Stimulated activated CD4-positive, alpha-beta T cell treated with anti-CD3 and anti-CD28 coated beads, Interleukin-12 subunit alpha, Interleukin-12 subunit beta, amount 100 ng/mL, for 4 hours (primary cell): ENCODE measurements around the gene BMPER.

Source experiments
- DNase-seq: peaks from one replicate; pipeline ENCODE4 v3.0.0-alpha.2; 2020

Gene BMPER

GRCh38 chr7:34104992-34105391 lies 199.7 kb downstream of the BMPER start:
- DNase-seq, result no peak

GRCh38 chr7:34107276-34107675 lies 201.9 kb downstream of the BMPER start:
- DNase-seq, result no peak

DNA sequence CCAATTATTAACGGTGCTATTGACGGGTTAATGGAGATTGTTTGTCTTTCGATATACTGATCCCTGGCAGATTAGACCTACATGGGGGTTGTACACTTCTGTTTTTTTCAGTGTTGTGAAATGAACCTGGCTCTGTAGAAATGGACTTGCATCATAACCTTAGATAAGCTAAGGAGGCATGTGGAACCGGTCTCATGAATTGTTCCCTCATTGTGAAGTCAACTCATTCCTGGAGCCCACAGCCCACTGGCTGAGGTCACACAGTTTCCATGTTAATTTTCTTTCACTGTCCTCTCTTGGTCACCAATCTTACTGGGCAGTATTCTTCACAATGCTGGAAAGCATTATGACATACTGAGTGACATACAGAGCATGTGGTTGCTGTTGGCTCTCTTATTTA lies 202.8 kb downstream of the BMPER start:
- DNase-seq, result no peak

GRCh38 chr7:34109936-34110780 lies 204.8 kb downstream of the BMPER start:
- no peak for DNase-seq

- no peak for DNase-seq
Observed at GRCh38 chr7:34111031-34111430, 205.7 kb downstream of the BMPER start.

GRCh38 chr7:34115503-34115902 lies 210.2 kb downstream of the BMPER start:
- no peak for DNase-seq

GRCh38 chr7:34117573-34117972 lies 212.2 kb downstream of the BMPER start:
- no peak for DNase-seq

GRCh38 chr7:34121366-34121765 lies 216.0 kb downstream of the BMPER start:
- DNase-seq, result no peak

DNA sequence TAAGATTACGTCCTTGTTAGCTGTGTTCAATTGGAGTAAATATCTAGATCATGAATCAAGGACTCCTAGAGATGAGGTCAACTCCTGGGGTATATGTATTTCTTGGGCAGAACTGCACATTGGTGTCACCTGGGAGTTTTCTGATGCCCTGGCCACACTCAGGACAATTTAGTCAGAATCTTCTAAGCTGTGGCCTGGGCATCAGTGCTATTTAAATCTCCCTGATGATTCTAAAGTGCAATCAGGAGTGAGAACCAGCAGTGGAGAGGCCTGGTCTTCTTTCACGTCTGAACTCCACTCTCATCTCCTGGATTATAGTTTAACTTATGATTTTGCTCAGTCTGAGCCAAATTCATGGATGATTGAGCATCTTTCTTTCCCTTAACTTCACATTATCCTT lies 218.0 kb downstream of the BMPER start:
- no peak for DNase-seq

GRCh38 chr7:34124765-34125164 lies 219.4 kb downstream of the BMPER start:
- DNase-seq, result no peak

GRCh38 chr7:34128762-34129161 lies 223.4 kb downstream of the BMPER start:
- DNase-seq, result no peak

DNA sequence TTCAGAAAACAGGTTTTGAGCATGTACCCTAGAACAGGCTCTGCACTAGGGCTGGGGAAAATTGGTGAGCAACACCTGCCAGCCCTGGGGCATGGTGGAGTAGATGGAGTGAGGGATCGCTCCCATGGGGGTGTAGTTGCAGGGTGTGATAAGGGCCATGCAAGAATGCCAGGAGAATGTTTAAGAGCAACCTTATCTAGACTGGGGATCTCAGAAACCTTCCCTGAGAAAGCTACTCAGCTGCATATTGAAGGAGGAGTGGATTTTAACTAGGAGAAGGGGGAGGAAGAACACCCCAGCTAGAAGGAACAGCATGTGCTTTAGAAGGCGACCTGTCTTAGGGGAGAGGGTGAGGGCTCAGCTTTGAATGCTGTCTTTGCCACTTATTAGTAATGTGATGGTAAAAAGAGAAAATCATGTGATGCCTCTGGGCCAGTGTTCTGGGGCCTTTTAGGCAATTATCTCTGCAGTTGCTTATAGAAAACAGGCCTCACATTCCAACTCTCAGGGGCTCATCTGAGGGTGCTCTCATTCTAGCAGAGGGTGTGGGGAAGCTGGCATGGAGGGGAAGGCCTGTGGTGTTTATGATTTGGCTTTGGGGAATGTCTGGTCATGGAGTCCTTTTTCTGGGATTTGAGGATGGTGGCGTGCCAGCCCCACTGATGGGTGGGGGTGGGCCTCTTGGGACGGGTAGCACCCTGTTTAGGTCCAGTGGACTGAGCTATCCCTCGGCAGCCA lies 225.4 kb downstream of the BMPER start:
- no peak for DNase-seq

- DNase-seq, result no peak
Observed at GRCh38 chr7:34131371-34131770, 226.0 kb downstream of the BMPER start.

DNA sequence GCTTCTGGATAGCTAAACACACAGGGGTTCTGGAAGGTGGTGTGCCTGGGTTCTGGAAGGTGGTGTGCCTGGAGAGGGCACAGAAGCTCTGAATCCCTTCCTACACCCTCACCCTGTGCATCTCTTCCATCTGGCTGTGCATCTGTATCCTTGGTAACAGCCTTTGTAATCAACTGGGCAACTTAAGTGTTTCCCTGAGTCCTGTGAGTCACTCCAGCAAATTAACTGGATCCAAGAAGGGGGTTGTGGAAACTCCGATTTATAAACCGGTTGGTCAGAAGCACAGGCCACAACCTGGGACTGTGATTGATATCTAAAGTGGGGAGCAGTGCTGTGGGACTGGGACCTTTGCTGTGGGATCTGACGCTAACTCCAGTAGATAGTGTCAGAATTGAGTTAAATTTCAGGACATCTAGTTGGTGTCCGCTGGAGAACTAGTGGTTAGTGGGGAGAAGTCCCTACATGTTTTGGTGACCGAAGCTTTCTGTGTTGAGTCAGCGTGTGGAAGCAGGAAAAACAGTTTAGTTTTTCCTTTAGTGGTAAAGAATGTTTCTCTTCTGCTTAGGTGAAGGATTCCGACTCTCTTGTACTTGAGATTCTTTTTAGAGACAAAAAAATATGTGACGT lies 228.1 kb downstream of the BMPER start:
- DNase-seq, result no peak

GRCh38 chr7:34133983-34134782 lies 228.8 kb downstream of the BMPER start:
- no peak for DNase-seq

DNA sequence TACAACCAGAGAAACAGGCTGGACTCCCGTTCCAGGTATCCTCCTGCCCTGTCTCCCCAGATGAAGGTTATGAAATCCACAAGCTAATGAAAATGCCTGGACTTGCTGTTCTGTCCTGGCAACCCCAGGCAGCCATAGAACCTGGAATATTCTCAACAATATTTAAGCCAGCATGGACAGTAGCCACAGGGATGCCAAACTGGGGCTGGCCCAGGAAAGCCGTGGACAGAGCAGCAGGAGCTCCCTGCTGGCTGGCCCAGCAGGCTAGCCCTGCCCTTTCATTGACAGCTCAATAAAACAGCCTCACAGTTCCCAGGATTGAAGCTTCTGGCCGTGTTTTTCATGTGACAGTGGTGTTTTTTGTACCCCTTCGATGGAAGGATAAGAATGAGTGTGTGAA lies 230.6 kb downstream of the BMPER start:
- no peak for DNase-seq

DNA sequence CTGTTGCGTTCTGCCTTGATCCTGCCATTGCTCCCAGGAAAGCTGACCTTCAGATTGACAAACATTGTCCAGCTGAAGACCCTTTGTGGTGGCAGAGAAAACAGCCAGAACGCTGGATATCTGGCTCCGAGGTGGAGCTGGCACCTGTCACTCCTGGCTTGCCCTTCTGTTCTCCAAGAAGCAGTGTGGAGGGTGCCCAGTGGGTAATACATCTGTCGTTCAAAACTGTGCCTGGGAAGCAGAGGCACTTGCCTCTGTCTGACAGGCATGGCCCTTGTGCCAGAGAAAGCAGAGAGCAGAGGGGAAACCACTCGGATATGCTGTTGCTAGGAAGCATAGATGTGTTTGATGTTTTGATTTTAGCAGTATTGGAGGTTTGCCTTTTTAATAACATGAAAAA lies 231.4 kb downstream of the BMPER start:
- DNase-seq, result no peak

DNA sequence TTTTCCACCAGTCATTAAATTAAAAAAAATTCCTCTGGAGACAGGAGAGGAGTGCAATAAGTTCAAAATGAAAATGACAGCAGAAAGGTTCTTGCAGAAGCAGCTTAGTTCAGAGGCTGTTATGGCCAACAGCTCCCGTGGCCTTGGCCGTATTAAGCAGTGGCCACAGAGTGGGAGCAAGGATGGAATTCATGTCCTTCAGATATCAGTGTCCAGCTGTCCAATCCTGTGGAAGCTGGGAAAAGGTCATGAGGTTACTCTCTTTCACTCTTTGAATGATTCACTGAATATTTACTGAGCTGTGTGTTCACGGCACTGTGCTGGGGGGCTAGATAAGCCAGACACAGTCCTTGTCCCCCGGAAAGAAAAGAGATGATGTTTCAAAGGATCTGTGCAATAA lies 231.8 kb downstream of the BMPER start:
- no peak for DNase-seq

GRCh38 chr7:34138483-34138882 lies 233.1 kb downstream of the BMPER start:
- no peak for DNase-seq

- DNase-seq, result no peak
Observed at GRCh38 chr7:34139086-34139485, 233.7 kb downstream of the BMPER start.

DNA sequence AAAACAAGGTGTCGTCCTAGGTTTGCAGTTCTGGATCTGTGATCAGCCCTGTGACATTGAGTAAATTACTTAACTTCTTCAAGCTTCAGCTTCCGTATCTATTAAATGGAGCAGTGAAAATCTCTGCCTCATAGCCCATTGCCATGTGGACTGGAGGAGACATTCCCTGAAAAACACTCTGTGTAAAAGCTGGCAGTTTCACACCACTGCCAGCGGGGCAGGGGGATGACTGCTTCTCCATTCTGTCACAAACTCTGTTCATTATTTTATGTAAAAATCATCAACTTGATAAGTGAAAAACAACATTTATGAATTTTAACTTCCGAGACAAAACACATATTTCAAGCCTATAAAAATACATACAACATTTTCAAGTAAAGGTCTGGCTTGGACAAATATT lies 234.7 kb downstream of the BMPER start:
- no peak for DNase-seq

DNA sequence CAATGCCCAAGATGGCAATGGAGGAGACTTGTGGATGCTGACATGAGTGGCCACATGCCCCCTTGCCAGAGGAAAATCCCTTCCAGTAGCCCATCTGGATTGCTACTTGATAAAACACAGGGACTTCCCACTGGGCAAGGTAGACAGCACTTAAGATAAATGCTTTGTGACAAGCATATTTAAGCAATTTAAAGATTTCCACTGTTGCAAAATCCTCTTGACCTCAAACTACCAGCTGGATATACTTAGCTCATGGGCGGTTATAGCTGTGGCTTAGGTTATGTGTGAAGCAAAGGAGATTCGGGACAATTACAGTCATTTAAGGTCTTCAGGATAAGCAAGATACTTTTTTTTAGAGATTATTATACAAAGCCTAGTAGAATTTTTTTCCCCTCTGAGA lies 238.1 kb downstream of the BMPER start:
- DNase-seq, result no peak

GRCh38 chr7:34145603-34146002 lies 240.3 kb downstream of the BMPER start:
- DNase-seq, result no peak
